IMR-90 (cell line): ENCODE results near the gene PPP1R9A. TPM values are rescaled to one million over a fixed set of nuclear protein-coding genes. Genes with fewer than 3 reads are reported as not detected.

Experiments used
- ATAC-seq: fragments of 200-7000 bp; cut with Tn5 transposase; 2 replicates; pipeline ENCODE4 v1.9.1; 2020; ENCODE audit warnings: low read depth, mild to moderate bottlenecking, moderate library complexity
- BruUV-seq: library from RNA; stranded (reverse); fragments of 400-500 nt; replicated peaks from 2 replicates; lab custom pipeline; 2021; lab: Mats Ljungman, UMichigan
- CTCF ChIA-PET: fragments of 300-600 bp; formaldehyde crosslinking; extraction: SDS; loops from one replicate; lab custom pipeline; 2021; ENCODE audit warnings: antibody characterized with exemption; lab: Yijun Ruan, JAX
- POLR2A ChIA-PET: fragments of 300-600 bp; sonication (Branson Sonifier 250); formaldehyde crosslinking; loops from one replicate; lab custom pipeline; 2022; ENCODE audit warnings: antibody characterized with exemption; ENCODE audit not compliant: unreplicated experiment; lab: Charles Lee
- DNase-seq: peaks from one replicate; pipeline ENCODE4 v3.0.0; 2013
- H2AFZ ChIP-seq: replicated peaks from 2 replicates; pipeline ENCODE3; 2013; ENCODE audit warnings: low read length, mild to moderate bottlenecking; ENCODE audit not compliant: poor library complexity
- H2AK5ac ChIP-seq: 2 replicates; pipeline ENCODE4 v1.6.1; 2013; ENCODE audit warnings: low read depth, low read length, inconsistent platforms
- H2AK9ac ChIP-seq: replicated peaks from 2 replicates; pipeline ENCODE3; 2013; ENCODE audit warnings: mild to moderate bottlenecking, low read depth, low read length, moderate library complexity; ENCODE audit not compliant: poor library complexity
- H2BK120ac ChIP-seq: 2 replicates; pipeline ENCODE4 v1.6.1; 2013; ENCODE audit warnings: low read depth, low read length, inconsistent platforms
- H2BK15ac ChIP-seq: 3 replicates; pipeline ENCODE4 v1.6.1; 2013; ENCODE audit warnings: low read depth, low read length, inconsistent platforms
- H2BK20ac ChIP-seq: 2 replicates; pipeline ENCODE4 v1.6.1; 2013; ENCODE audit warnings: low read depth, mild to moderate bottlenecking, inconsistent platforms, low read length, moderate library complexity
- H2BK5ac ChIP-seq: 2 replicates; pipeline ENCODE4 v1.6.1; 2013; ENCODE audit warnings: mild to moderate bottlenecking, low read depth, low read length, inconsistent platforms; ENCODE audit not compliant: poor library complexity, severe bottlenecking
- H3K14ac ChIP-seq: replicated peaks from 2 replicates; pipeline ENCODE4 v1.6.1; 2013; ENCODE audit warnings: low read depth, low read length, inconsistent platforms
- H3K18ac ChIP-seq: 2 replicates; pipeline ENCODE4 v1.6.1; 2013; ENCODE audit warnings: low read depth, low read length, control low read depth
- H3K23ac ChIP-seq: 2 replicates; pipeline ENCODE4 v1.6.1; 2013; ENCODE audit warnings: low read depth, low read length, inconsistent platforms
- H3K27ac ChIP-seq: 2 replicates; pipeline ENCODE4 v1.5.1; 2013; ENCODE audit warnings: mild to moderate bottlenecking, control low read depth, low read length; ENCODE audit not compliant: insufficient read depth
- H3K27me3 ChIP-seq: 2 replicates; pipeline ENCODE4 v1.6.1; 2013; ENCODE audit warnings: low read length; ENCODE audit not compliant: control insufficient read depth, insufficient read depth
- H3K36me3 ChIP-seq: 2 replicates; pipeline ENCODE4 v1.6.1; 2013; ENCODE audit warnings: low read length, mixed read lengths; ENCODE audit not compliant: control insufficient read depth, insufficient read depth
- H3K4ac ChIP-seq: 2 replicates; pipeline ENCODE4 v1.6.1; 2013; ENCODE audit warnings: low read depth, low read length, inconsistent platforms
- H3K4me1 ChIP-seq: 2 replicates; pipeline ENCODE4 v1.6.1; 2013; ENCODE audit warnings: low read length, mixed read lengths; ENCODE audit not compliant: control insufficient read depth, insufficient read depth
- H3K4me2 ChIP-seq: 2 replicates; pipeline ENCODE4 v1.6.1; 2013; ENCODE audit warnings: low read depth, mild to moderate bottlenecking, control low read depth, low read length, moderate library complexity
- H3K4me3 ChIP-seq: 2 replicates; pipeline ENCODE4 v1.5.1; 2013; ENCODE audit warnings: low read depth, mild to moderate bottlenecking, control low read depth, low read length, moderate library complexity; ENCODE audit not compliant: insufficient read depth
- H3K56ac ChIP-seq: 2 replicates; pipeline ENCODE4 v1.6.1; 2013; ENCODE audit warnings: low read length, inconsistent platforms; ENCODE audit not compliant: insufficient read depth; ENCODE audit errors: extremely low read depth
- H3K79me1 ChIP-seq, 2 experiments: 2 replicates each; pipeline ENCODE4 v1.6.1; 2013; ENCODE audit warnings: low read length in 2 of 2, inconsistent platforms in 1 of 2, low read depth in 1 of 2
- H3K9ac ChIP-seq: 2 replicates; pipeline ENCODE4 v1.6.1; 2013; ENCODE audit warnings: low read depth, low read length, control low read depth
- H3K9me1 ChIP-seq: 2 replicates; pipeline ENCODE4 v1.6.1; 2013; ENCODE audit warnings: low read length, inconsistent platforms; ENCODE audit not compliant: insufficient read depth
- H3K9me3 ChIP-seq: 2 replicates; pipeline ENCODE4 v1.6.1; 2013; ENCODE audit warnings: low read length; ENCODE audit not compliant: control insufficient read depth, insufficient read depth
- H4K20me1 ChIP-seq: 2 replicates; pipeline ENCODE4 v1.6.1; 2013; ENCODE audit warnings: low read length, inconsistent platforms; ENCODE audit not compliant: insufficient read depth
- H4K5ac ChIP-seq: 2 replicates; pipeline ENCODE4 v1.6.1; 2013; ENCODE audit warnings: mild to moderate bottlenecking, low read depth, low read length, control low read depth
- H4K8ac ChIP-seq, 2 experiments: 2 replicates each; pipeline ENCODE4 v1.6.1; 2013; ENCODE audit warnings: low read depth in 2 of 2, low read length in 2 of 2, control low read depth in 1 of 2, inconsistent platforms in 1 of 2
- H4K91ac ChIP-seq: 2 replicates; pipeline ENCODE4 v1.6.1; 2013; ENCODE audit warnings: low read depth, low read length, inconsistent platforms; ENCODE audit not compliant: insufficient read depth
- BHLHE40 ChIP-seq: fragments of 150-350 bp; IDR thresholded peaks from 2 replicates; pipeline ENCODE4 v1.6.1; 2016; ENCODE audit warnings: mild to moderate bottlenecking, low read depth, low read length
- CHD1 ChIP-seq: IDR thresholded peaks from 2 replicates; pipeline ENCODE4 v1.6.1; 2012; ENCODE audit warnings: low read depth, low read length, improper control_type of control experiment
- MAZ ChIP-seq: IDR thresholded peaks from 2 replicates; pipeline ENCODE4 v1.6.1; 2012; ENCODE audit warnings: low read depth, mild to moderate bottlenecking, low read length, improper control_type of control experiment, moderate library complexity, borderline replicate concordance
- RCOR1 ChIP-seq: IDR thresholded peaks from 2 replicates; pipeline ENCODE4 v1.6.1; 2012; ENCODE audit warnings: mild to moderate bottlenecking, low read length, improper control_type of control experiment; ENCODE audit not compliant: insufficient replicate concordance
- WGBS, 2 experiments: methylation state at CpG; one replicate each; pipeline versions ENCODE4 v1.1.5 to v1.1.7; 2013; ENCODE audit warnings: missing lambda C conversion rate in 2 of 2; ENCODE audit not compliant: insufficient read length in 1 of 2; ENCODE audit errors: extremely low coverage in 2 of 2; 5-methylcytosine and 5-hydroxymethylcytosine counted together
- dilution Hi-C: fragments of 300-500 bp; cut with HindIII; formaldehyde crosslinking; loops from one replicate; pipeline ENCODE4 v1.14.3; 2018; ENCODE audit warnings: low sequenced_read_pairs; ENCODE audit not compliant: unreplicated experiment
- in situ Hi-C: fragments of 300-500 bp; cut with MboI; formaldehyde crosslinking; loops from 3 replicates; pipeline ENCODE4 v1.14.3; 2019; ENCODE audit warnings: low sequenced_read_pairs, inconsistent platforms, mixed read lengths
- intact Hi-C: fragments of 100-400 bp; cut with micrococcal nuclease; formaldehyde crosslinking; loops from 2 replicates; pipeline ENCODE4 v1.10.0; 2022
- polyA plus RNA-seq, 3 experiments: library from polyadenylated mRNA; depleted of rRNA; stranded (reverse); fragments of >200 nt; gene quantifications; 2 replicates each; pipeline ENCODE4 v1.2.3, GENCODE V29; 2012; ENCODE audit warnings: low replicate concordance in 1 of 3
- total RNA-seq: library from RNA; depleted of rRNA; stranded (reverse); fragments of >200 nt; gene quantifications from 2 replicates; pipeline ENCODE4 v1.2.3, GENCODE V29; 2012
- TF ChIP-seq, protein P1 (sequence below): fragments of 150-350 bp; IDR thresholded peaks from 2 replicates; pipeline ENCODE4 v1.6.1; 2016; ENCODE audit warnings: low read depth, mild to moderate bottlenecking, low read length, moderate library complexity, borderline replicate concordance
- TF ChIP-seq, protein P2 (sequence below): fragments of 150-350 bp; IDR thresholded peaks from 2 replicates; pipeline ENCODE4 v1.6.1; 2017; ENCODE audit warnings: mild to moderate bottlenecking, antibody characterized with exemption, low read length, low read depth

Gene PPP1R9A
- total and polyA plus RNA-seq, 2 of the 4 experiments (the other 2 are of a cell fraction): not detected

DNA sequence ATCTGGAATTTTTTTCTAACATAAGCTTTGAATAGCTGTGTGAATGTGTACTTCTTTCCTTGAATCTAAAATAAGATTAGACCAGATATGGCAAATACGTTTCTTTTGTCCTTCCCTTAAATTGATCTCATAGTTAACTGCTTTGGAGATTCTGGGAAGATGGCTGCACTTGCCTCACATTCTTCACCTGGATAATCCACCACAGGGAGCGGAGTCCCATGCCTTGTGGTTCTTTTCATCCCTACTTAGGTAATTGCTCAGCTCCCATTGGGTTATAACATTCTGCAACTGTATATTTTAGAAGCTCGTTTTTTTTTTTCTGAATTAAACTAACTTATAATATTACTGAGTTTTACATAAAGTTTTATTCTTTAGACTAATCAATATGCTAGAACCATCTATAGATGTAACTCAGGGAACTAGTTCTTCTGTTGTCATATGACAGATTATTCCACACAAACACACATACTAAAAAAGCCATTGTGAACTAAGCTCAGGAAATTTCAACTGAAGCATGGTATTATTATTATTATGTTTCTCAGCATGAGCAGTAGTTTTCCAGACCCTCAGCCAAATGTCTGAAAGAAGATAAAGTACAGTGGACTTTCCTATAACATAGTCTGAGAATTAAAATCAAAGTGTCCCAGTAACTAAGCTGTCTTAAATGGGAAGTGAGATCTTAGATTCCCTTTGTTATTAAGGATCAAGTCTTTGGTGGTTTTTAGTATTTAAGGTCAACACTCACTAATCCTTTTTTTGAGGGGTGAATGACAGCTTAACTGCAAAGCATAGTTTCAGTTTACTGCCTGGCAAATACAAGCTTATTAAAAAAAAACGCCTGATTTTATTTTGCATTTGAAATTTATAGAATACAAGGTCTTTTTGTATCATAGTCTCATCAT is 182.3 kb downstream of the PPP1R9A start:
- POLR2A ChIA-PET: interaction anchor here (0.7 kb wide), 1 partner anchor 813 kb away, joined by 5 read pairs; no protein-coding TSS in a partner anchor
- no peaks in the 10 kb centered on the region for H3K36me3 ChIP-seq
- no peak overlapping the region for H3K18ac ChIP-seq
- H2BK20ac ChIP-seq: no peak overlapping the region
- no peak overlapping the region for H4K91ac ChIP-seq
- H3K4me1 ChIP-seq: no peaks in the 10 kb centered on the region
- H3K4me3 ChIP-seq: no peak overlapping the region
- dilution Hi-C loops (no loop called here), in situ Hi-C loops (no loop called here), intact Hi-C loops (no loop called here)
- no peaks in the 10 kb centered on the region for H3K79me1 ChIP-seq
- H2BK15ac ChIP-seq: no peak overlapping the region
- no peaks in the 10 kb centered on the region for H3K9me1 ChIP-seq
- H2BK5ac ChIP-seq: no peak overlapping the region
- TF ChIP-seq CHD1: no peak
- TF ChIP-seq, protein P1, sequence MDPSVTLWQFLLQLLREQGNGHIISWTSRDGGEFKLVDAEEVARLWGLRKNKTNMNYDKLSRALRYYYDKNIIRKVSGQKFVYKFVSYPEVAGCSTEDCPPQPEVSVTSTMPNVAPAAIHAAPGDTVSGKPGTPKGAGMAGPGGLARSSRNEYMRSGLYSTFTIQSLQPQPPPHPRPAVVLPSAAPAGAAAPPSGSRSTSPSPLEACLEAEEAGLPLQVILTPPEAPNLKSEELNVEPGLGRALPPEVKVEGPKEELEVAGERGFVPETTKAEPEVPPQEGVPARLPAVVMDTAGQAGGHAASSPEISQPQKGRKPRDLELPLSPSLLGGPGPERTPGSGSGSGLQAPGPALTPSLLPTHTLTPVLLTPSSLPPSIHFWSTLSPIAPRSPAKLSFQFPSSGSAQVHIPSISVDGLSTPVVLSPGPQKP: no peak
- no peak for TF ChIP-seq RCOR1
- no peak for TF ChIP-seq MAZ
- no peak for TF ChIP-seq BHLHE40
- TF ChIP-seq, protein P2, sequence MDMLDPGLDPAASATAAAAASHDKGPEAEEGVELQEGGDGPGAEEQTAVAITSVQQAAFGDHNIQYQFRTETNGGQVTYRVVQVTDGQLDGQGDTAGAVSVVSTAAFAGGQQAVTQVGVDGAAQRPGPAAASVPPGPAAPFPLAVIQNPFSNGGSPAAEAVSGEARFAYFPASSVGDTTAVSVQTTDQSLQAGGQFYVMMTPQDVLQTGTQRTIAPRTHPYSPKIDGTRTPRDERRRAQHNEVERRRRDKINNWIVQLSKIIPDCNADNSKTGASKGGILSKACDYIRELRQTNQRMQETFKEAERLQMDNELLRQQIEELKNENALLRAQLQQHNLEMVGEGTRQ: no peak
- no TSS peak for BruUV-seq
- H3K14ac ChIP-seq: no peak overlapping the region
- no peak overlapping the region for H3K9ac ChIP-seq
- DNase-seq (no peak), ATAC-seq (no peak)
- no peak overlapping the region for H3K4ac ChIP-seq
- no peak overlapping the region for H3K4me2 ChIP-seq
- WGBS, 2 experiments: no CpG with 5 or more reads among the region's 4 CpGs
- CTCF ChIA-PET: interaction anchor here (1.1 kb wide), 1 partner anchor 42 kb away, joined by 3 read pairs; no protein-coding TSS in a partner anchor
- no peak overlapping the region for H2AK5ac ChIP-seq
- H3K9me3 ChIP-seq: no peaks in the 10 kb centered on the region
- no peak overlapping the region for H4K5ac ChIP-seq
- H3K27ac ChIP-seq: no peak overlapping the region
- no peak overlapping the region for H4K8ac ChIP-seq
- no peaks in the 10 kb centered on the region for H4K20me1 ChIP-seq
- no peak overlapping the region for H2AFZ ChIP-seq
- H3K27me3 ChIP-seq: no peaks in the 10 kb centered on the region
- no peak overlapping the region for H3K23ac ChIP-seq
- H2AK9ac ChIP-seq: no peak overlapping the region
- H2BK120ac ChIP-seq: no peak overlapping the region
- H3K56ac ChIP-seq: no peak overlapping the region
